ENCODE data around the gene PKIB. TPM values are rescaled to one million over a fixed set of nuclear protein-coding genes. Genes with fewer than 3 reads are reported as not detected.
"Not testable (repeated sequence)": the region's sequence is repeated elsewhere in the genome, so short reads cannot be mapped to it uniquely, and the experiment has no call there.

The PKIB gene
- total RNA-seq, 1 donor from 2014 or later, result 4.4 TPM

GRCh38 chr6:122712093-122712447, 101.9 kb downstream of the PKIB start:
- no peak for DNase-seq

- no peak for DNase-seq
Observed at GRCh38 chr6:122712448-122713137, 102.4 kb downstream of the PKIB start.

- no peak for DNase-seq
Observed at GRCh38 chr6:122713138-122713537, 102.9 kb downstream of the PKIB start.

GRCh38 chr6:122714059-122714458, 103.9 kb downstream of the PKIB start:
- no peak for DNase-seq

GRCh38 chr6:122715725-122716124, 105.5 kb downstream of the PKIB start:
- no peak for DNase-seq

- no peak for DNase-seq
Observed at GRCh38 chr6:122717350-122717749, 107.1 kb downstream of the PKIB start.

- no peak for DNase-seq
Observed at GRCh38 chr6:122718616-122719015, 108.4 kb downstream of the PKIB start.

- no peak for DNase-seq
Observed at GRCh38 chr6:122719176-122719575, 109.0 kb downstream of the PKIB start.

- DNase-seq, result no peak
Observed at GRCh38 chr6:122722746-122723145, 112.5 kb downstream of the PKIB start.

- no peak for DNase-seq
Observed at GRCh38 chr6:122726649-122727048, 116.4 kb downstream of the PKIB start.

- no peak for DNase-seq
Observed at GRCh38 chr6:122727244-122727643, 117.0 kb downstream of the PKIB start.

GRCh38 chr6:122730334-122730733, 120.1 kb downstream of the PKIB start:
- DNase-seq, result no peak

GRCh38 chr6:122730775-122731386, 120.7 kb downstream of the PKIB start:
- peak; percentile 48 for DNase-seq

GRCh38 chr6:122733259-122733658, 123.1 kb downstream of the PKIB start:
- no peak for DNase-seq

- DNase-seq, result no peak
Observed at GRCh38 chr6:122734529-122735395, 124.6 kb downstream of the PKIB start.

- DNase-seq, result no peak
Observed at GRCh38 chr6:122735582-122735981, 125.4 kb downstream of the PKIB start.

- DNase-seq, result no peak
Observed at GRCh38 chr6:122736163-122736562, 126.0 kb downstream of the PKIB start.

GRCh38 chr6:122736616-122737015, 126.4 kb downstream of the PKIB start:
- peak; percentile 32 for DNase-seq

- DNase-seq, result no peak
Observed at GRCh38 chr6:122740091-122740490, 129.9 kb downstream of the PKIB start.

GRCh38 chr6:122740936-122741335, 130.7 kb downstream of the PKIB start:
- DNase-seq, result no peak

- DNase-seq, result not testable (repeated sequence)
Observed at GRCh38 chr6:122744247-122744646, 134.0 kb downstream of the PKIB start.

- not testable (repeated sequence) for DNase-seq
Observed at GRCh38 chr6:122744856-122745255, 134.7 kb downstream of the PKIB start.

- DNase-seq, result no peak
Observed at GRCh38 chr6:122746688-122747087, 136.5 kb downstream of the PKIB start.

All from skin of body (tissue), 2 donors.